H1 (cell line): ENCODE measurements around the gene PXDC1.
"Not testable (repeated sequence)": the region's sequence is repeated elsewhere in the genome, so short reads cannot be mapped to it uniquely, and the experiment has no call there.

Experiments
- CBX5 ChIP-seq: fragments of 300-800, 300-1000 bp; sonication (generic); IDR thresholded peaks from 2 replicates; pipeline ENCODE4 v1.7.1; 2016; ENCODE audit warnings: antibody characterized with exemption, low read length, low read depth
- EGR1 ChIP-seq: IDR thresholded peaks from 2 replicates; pipeline ENCODE4 v1.6.1; 2011; ENCODE audit warnings: low read depth, low read length, borderline replicate concordance
- EZH2 ChIP-seq: fragments of 200-600 bp; sonication (generic); IDR thresholded peaks from 2 replicates; pipeline ENCODE4 v1.7.1; 2012; ENCODE audit warnings: low read depth, mild to moderate bottlenecking, moderate library complexity, low read length, inconsistent platforms; ENCODE audit not compliant: severe bottlenecking
- JUND ChIP-seq: IDR thresholded peaks from 2 replicates; pipeline ENCODE4 v1.6.1; 2011; ENCODE audit warnings: mild to moderate bottlenecking, improper control_type of control experiment, low read length
- KDM1A ChIP-seq: fragments of 200-600, 300-600 bp; sonication (generic); IDR thresholded peaks from 2 replicates; pipeline ENCODE4 v1.7.1; 2016; ENCODE audit warnings: mild to moderate bottlenecking, low read length, borderline replicate concordance
- POLR2AphosphoS5 ChIP-seq: IDR thresholded peaks from 2 replicates; pipeline ENCODE4 v1.6.1; 2011; ENCODE audit warnings: low read depth, low read length
- RAD21 ChIP-seq, 2 experiments: IDR thresholded peaks in 1 of 2; conservative IDR thresholded peaks in 1 of 2; 2 replicates each; pipeline ENCODE4 v1.6.1; 2011; ENCODE audit warnings: low read depth in 2 of 2, low read length in 2 of 2, improper control_type of control experiment in 1 of 2, inconsistent platforms in 1 of 2, mild to moderate bottlenecking in 1 of 2, moderate library complexity in 1 of 2
- SIN3A ChIP-seq, 2 experiments: IDR thresholded peaks in 1 of 2; conservative IDR thresholded peaks in 1 of 2; 2 replicates each; pipeline ENCODE4 v1.6.1; 2011 to 2012; ENCODE audit warnings: low read length in 2 of 2, improper control_type of control experiment in 1 of 2, low read depth in 1 of 2, mild to moderate bottlenecking in 1 of 2
- SP1 ChIP-seq: IDR thresholded peaks from 2 replicates; pipeline ENCODE4 v1.6.1; 2011; ENCODE audit warnings: low read depth, low read length
- TF ChIP-seq, protein P1 (sequence below), 3 experiments: IDR thresholded peaks; 1 replicate in 2 of 3; 2 replicates in 1 of 3; pipeline versions ENCODE4 v1.5.1 to v1.6.1; 2011; ENCODE audit warnings: low read length in 3 of 3, mild to moderate bottlenecking in 3 of 3, inconsistent platforms in 2 of 3, low read depth in 1 of 3, moderate library complexity in 1 of 3; ENCODE audit not compliant: insufficient read depth in 1 of 3; ENCODE audit errors: control extremely low read depth in 1 of 3
- TF ChIP-seq, protein P2 (sequence below): IDR thresholded peaks from 2 replicates; pipeline ENCODE4 v1.6.1; 2012; ENCODE audit warnings: inconsistent platforms
- TF ChIP-seq, protein P3 (sequence below): IDR thresholded peaks from 2 replicates; pipeline ENCODE4 v1.6.1; 2012; ENCODE audit warnings: inconsistent platforms

- TF ChIP-seq, protein P1, sequence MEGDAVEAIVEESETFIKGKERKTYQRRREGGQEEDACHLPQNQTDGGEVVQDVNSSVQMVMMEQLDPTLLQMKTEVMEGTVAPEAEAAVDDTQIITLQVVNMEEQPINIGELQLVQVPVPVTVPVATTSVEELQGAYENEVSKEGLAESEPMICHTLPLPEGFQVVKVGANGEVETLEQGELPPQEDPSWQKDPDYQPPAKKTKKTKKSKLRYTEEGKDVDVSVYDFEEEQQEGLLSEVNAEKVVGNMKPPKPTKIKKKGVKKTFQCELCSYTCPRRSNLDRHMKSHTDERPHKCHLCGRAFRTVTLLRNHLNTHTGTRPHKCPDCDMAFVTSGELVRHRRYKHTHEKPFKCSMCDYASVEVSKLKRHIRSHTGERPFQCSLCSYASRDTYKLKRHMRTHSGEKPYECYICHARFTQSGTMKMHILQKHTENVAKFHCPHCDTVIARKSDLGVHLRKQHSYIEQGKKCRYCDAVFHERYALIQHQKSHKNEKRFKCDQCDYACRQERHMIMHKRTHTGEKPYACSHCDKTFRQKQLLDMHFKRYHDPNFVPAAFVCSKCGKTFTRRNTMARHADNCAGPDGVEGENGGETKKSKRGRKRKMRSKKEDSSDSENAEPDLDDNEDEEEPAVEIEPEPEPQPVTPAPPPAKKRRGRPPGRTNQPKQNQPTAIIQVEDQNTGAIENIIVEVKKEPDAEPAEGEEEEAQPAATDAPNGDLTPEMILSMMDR (IDR thresholded peaks at IDR 0.05; ENCODE audit: control extremely low read depth in 1 of 3, insufficient read depth in 1 of 3, low read depth in 1 of 3, low read length in 3 of 3) = not testable (repeated sequence)
- not testable (repeated sequence) for TF ChIP-seq JUND; POLR2AphosphoS5; SIN3A (conservative IDR thresholded peaks at IDR 0.05 in 1 of 2, IDR thresholded peaks at IDR 0.05 in 1 of 2; ENCODE audit: low read depth in 1 of 2, low read length in 2 of 2); RAD21 (IDR thresholded peaks at IDR 0.05 in 1 of 2, conservative IDR thresholded peaks at IDR 0.05 in 1 of 2; ENCODE audit: low read depth in 2 of 2, low read length in 2 of 2); CBX5; EZH2; EGR1; SP1; KDM1A
- TF ChIP-seq, protein P2, sequence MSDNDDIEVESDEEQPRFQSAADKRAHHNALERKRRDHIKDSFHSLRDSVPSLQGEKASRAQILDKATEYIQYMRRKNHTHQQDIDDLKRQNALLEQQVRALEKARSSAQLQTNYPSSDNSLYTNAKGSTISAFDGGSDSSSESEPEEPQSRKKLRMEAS = not testable (repeated sequence)
- TF ChIP-seq, protein P3, sequence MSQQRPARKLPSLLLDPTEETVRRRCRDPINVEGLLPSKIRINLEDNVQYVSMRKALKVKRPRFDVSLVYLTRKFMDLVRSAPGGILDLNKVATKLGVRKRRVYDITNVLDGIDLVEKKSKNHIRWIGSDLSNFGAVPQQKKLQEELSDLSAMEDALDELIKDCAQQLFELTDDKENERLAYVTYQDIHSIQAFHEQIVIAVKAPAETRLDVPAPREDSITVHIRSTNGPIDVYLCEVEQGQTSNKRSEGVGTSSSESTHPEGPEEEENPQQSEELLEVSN = not testable (repeated sequence)
Observed at GRCh38 chr6:3757998-3758841, 6.7 kb upstream of the PXDC1 start.
